WTC11 (cell line): ENCODE results near the gene PNISR. TPM values are rescaled to one million over a fixed set of nuclear protein-coding genes. Genes with fewer than 3 reads are reported as not detected.
"Not testable (repeated sequence)": the region's sequence is repeated elsewhere in the genome, so short reads cannot be mapped to it uniquely, and the experiment has no call there.

Experiments
- ATAC-seq: fragments of 200-7000 bp; cut with Tn5 transposase; 2 replicates; pipeline ENCODE4 v1.10.0; 2021; ENCODE audit warnings: mild to moderate bottlenecking, moderate library complexity
- CTCF ChIA-PET: fragments of 300-600 bp; sonication (Branson Sonifier 250); formaldehyde crosslinking; loops from one replicate; lab custom pipeline; 2021; ENCODE audit warnings: antibody characterized with exemption; lab: Charles Lee
- POLR2A ChIA-PET: fragments of 350-600 bp; sonication (Branson Sonifier 250); formaldehyde crosslinking; loops from one replicate; lab custom pipeline; 2021; ENCODE audit warnings: antibody characterized with exemption; lab: Charles Lee
- DNase-seq: peaks from one replicate; pipeline ENCODE4 v3.0.0; 2021; ENCODE audit warnings: low spot score
- H3K27ac Mint-ChIP-seq: 2 replicates; pipeline ENCODE4 v1.8.0; 2021; ENCODE audit warnings: mixed read lengths
- H3K27me3 Mint-ChIP-seq: 2 replicates; pipeline ENCODE4 v1.8.0; 2021; ENCODE audit warnings: low read depth, mild to moderate bottlenecking, moderate library complexity, mixed read lengths
- H3K36me3 Mint-ChIP-seq: 2 replicates; pipeline ENCODE4 v1.8.0; 2021; ENCODE audit warnings: mixed read lengths
- H3K4me1 Mint-ChIP-seq: 2 replicates; pipeline ENCODE4 v1.8.0; 2022; ENCODE audit warnings: mixed read lengths
- H3K4me3 Mint-ChIP-seq: 2 replicates; pipeline ENCODE4 v1.8.0; 2021; ENCODE audit warnings: mild to moderate bottlenecking, moderate library complexity, mixed read lengths
- H3K9me3 Mint-ChIP-seq: 2 replicates; pipeline ENCODE4 v1.8.0; 2021; ENCODE audit warnings: mixed read lengths
- CREM ChIP-seq: sonication (generic); formaldehyde crosslinking; IDR thresholded peaks from 2 replicates; pipeline ENCODE4 v1.8.1; 2022; ENCODE audit warnings: mild to moderate bottlenecking, missing genetic modification reagents, moderate library complexity
- CTCF ChIP-seq: fragments of 200-600 bp; IDR thresholded peaks from 2 replicates; pipeline ENCODE4 v1.8.0; 2022; ENCODE audit warnings: antibody characterized with exemption
- HMGXB4 ChIP-seq: sonication (generic); formaldehyde crosslinking; IDR thresholded peaks from 2 replicates; pipeline ENCODE4 v1.8.1; 2023; ENCODE audit warnings: mild to moderate bottlenecking, moderate library complexity, missing genetic modification reagents
- IRF2 ChIP-seq: sonication (generic); formaldehyde crosslinking; IDR thresholded peaks from 2 replicates; pipeline ENCODE4 v1.8.0; 2022; ENCODE audit warnings: low read depth, missing genetic modification reagents, borderline replicate concordance
- NFATC4 ChIP-seq: fragments of 250-450 bp; sonication (Bioruptor Pico); IDR thresholded peaks from 2 replicates; pipeline ENCODE4 v1.9.0; 2021; ENCODE audit warnings: mild to moderate bottlenecking
- RORB ChIP-seq: fragments of 250-450 bp; sonication (Bioruptor Pico); IDR thresholded peaks from 2 replicates; pipeline ENCODE4 v1.9.0; 2021; ENCODE audit warnings: mild to moderate bottlenecking
- SP1 ChIP-seq: sonication (generic); formaldehyde crosslinking; conservative IDR thresholded peaks from 2 replicates; pipeline ENCODE4 v1.8.1; 2022; ENCODE audit warnings: missing genetic modification reagents
- total RNA-seq: library from RNA; stranded (reverse); gene quantifications from 3 replicates; pipeline ENCODE4 v1.2.3, GENCODE V29; 2021

PNISR gene
- total RNA-seq, 1 experiment from 2014 or later = 156 TPM

DNA sequence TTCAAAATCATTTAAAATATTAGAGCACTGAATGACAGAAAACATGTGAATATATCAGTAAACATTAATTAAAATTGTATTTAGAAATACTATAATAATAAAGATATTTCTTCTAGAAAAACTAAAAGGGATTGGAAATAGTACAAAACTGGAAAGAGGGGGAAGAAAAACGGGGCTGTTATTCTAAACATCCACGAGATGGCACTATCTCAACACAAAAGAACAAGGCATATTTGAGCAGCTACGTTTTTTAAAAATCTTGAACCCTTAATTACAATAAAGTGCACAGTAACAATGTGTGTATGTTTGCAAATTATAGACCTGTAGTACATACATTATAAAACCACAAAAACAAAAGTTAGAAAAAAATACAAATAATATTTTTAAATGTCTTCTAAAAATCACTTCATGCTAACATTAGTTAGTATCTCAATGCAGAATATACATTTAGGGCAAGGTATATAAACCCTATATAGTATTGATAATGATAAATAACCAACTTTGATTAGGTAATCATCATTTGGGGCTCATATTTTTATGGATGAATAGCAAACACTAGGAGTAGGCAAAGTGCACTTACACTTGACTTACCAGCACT lies 42.5 kb upstream of the PNISR start:
- H3K4me1 Mint-ChIP-seq = no peaks in the 10 kb centered on the region
- TF ChIP-seq CREM (CRISPR knock-in tag) (no peak), CTCF (peak; percentile 44; the same call in 1 of the 2 replicates)
- no peaks in the 10 kb centered on the region for H3K9me3 Mint-ChIP-seq
- POLR2A ChIA-PET = interaction anchor here (1.5 kb wide), 1 partner anchor 101 kb away, joined by 3 read pairs; the partner anchor contains the start of gene CCNC
- H3K36me3 Mint-ChIP-seq = peaks cover 15% of the 10 kb centered on the region
- no peaks in the 10 kb centered on the region for H3K27me3 Mint-ChIP-seq
- CTCF ChIA-PET = interaction anchor here (0.6 to 1.4 kb wide), 11 partner anchors 10 to 141 kb away, joined by 3 to 4 read pairs (median 3); no protein-coding TSS in a partner anchor
- H3K27ac Mint-ChIP-seq = no peak overlapping the region
- DNase-seq (no peak), ATAC-seq (no peak)
- H3K4me3 Mint-ChIP-seq = no peak overlapping the region

DNA sequence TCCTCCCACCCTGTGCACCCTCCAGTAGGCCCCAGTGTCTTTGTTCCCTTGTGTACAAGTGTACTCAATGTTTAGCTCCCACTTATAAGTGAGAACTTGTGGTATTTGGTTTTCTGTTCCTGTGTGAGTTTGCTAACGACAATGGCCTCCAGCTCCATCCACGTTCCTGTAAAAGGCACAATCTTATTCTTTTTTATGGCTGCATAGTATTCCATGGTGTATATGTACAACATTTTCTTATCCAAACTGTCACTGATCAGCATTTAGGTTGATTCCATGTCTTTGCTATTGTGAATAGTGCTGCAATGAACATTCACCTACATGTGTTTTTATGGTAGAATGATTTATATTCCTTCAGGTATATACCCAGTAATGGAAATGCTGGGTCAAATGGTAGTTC lies 34.0 kb upstream of the PNISR start:
- POLR2A ChIA-PET, H3K4me3 Mint-ChIP-seq, H3K27me3 Mint-ChIP-seq, H3K27ac Mint-ChIP-seq, DNase-seq, CTCF ChIA-PET, ATAC-seq: not testable (repeated sequence)
- peaks cover 60% of the 10 kb centered on the region for H3K36me3 Mint-ChIP-seq
- peaks cover 41% of the 10 kb centered on the region for H3K9me3 Mint-ChIP-seq
- H3K4me1 Mint-ChIP-seq = peaks cover 22% of the 10 kb centered on the region

DNA sequence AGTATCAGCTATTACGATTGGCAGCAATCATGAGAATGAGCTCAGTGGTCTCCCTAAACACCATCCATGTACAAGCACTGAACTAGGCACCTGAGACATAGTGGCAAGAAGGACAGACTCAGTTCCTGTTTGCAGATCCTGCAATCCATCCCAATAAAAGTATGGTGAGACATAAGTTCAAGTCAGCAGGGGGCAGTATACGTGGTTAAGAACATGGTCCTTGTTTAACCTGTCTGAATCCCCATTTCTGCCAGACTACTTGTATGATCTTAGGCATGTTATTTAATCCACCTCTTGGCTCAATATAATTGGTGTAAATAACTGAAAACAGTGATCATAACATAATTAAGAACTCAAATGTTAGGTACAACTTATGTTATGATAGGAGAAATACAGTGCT lies 33.2 kb upstream of the PNISR start:
- TF ChIP-seq CTCF (peak; percentile 35; the same call in 1 of the 2 replicates), HMGXB4 (CRISPR knock-in tag) (no peak), IRF2 (no peak)
- TF ChIP-seq, all 79 proteins: peak for 1
- CTCF ChIA-PET = interaction anchor here (0.6 to 1.3 kb wide), 2 partner anchors 10 to 371 kb away, joined by 4 read pairs; no protein-coding TSS in a partner anchor
- peak overlapping the region; percentile 15 for H3K27ac Mint-ChIP-seq
- POLR2A ChIA-PET = interaction anchor here (0.5 kb wide), 1 partner anchor 41 kb away, joined by 6 read pairs; no protein-coding TSS in a partner anchor
- H3K36me3 Mint-ChIP-seq = peaks cover 65% of the 10 kb centered on the region
- no peak overlapping the region for H3K4me3 Mint-ChIP-seq
- H3K9me3 Mint-ChIP-seq = peaks cover 46% of the 10 kb centered on the region
- ATAC-seq = peak; percentile 71
- no peaks in the 10 kb centered on the region for H3K27me3 Mint-ChIP-seq
- DNase-seq = no peak
- H3K4me1 Mint-ChIP-seq = peaks cover 22% of the 10 kb centered on the region

- no peak for DNase-seq
- TF ChIP-seq RORB (CRISPR knock-in tag) = no peak
- TF ChIP-seq, all 79 proteins: peak for 0
- Mint-ChIP-seq H3K4me3 (no peak overlapping the region), H3K27me3 (peaks cover 6% of the 10 kb centered on the region), H3K4me1 (0 out of 2 replicates have a peak, but pooled peaks cover 6% of the 10 kb centered on the region), H3K9me3 (peaks cover 42% of the 10 kb centered on the region), H3K36me3 (peaks cover 72% of the 10 kb centered on the region), H3K27ac (no peak overlapping the region)
- POLR2A ChIA-PET = no interaction called here
- ATAC-seq = no peak
- CTCF ChIA-PET = no interaction called here
These were observed 21.0 kb upstream of the PNISR start for GRCh38 chr6:99446076-99446475.

DNA sequence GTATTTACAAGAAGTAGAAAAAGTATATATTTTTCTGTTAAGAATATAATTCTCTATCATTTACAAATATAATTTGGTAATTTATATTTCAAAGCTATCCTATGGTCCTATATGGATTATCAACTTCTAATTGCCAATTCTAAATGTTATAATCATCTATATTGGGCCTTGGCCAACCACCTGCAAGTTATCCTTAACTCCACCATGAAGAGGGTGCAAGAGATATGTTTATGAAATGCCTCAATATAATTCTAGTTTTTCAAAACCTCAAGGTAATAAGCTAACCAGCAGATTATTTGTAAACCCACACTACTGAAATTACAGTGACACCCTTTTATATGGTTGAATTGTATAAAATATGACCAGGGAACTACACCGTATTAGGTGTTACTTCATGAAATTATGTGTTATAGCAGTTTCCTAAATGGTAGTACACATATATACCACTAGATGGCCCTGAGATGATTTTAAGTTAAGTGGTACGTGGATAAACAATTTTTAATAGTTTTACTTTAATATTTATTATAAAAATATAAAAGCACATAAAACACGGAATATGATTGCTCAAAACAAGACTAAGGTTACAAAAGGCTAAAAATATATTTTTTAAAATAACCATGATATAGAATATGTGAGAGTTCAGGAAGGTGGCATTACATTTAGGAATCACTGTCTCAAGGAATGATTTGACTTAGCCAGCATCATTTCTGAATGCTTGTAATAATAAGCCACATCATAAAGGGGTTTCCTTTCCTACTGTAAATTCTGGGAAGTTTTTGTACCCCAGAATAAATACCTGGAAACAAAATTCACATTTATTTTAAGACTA lies 9.8 kb upstream of the PNISR start:
- POLR2A ChIA-PET = no interaction called here
- Mint-ChIP-seq H3K9me3 (no peaks in the 10 kb centered on the region), H3K36me3 (peaks cover 2% of the 10 kb centered on the region), H3K27me3 (no peaks in the 10 kb centered on the region), H3K27ac (no peak overlapping the region), H3K4me1 (peaks cover 3% of the 10 kb centered on the region; the same call in 1 of the 2 replicates), H3K4me3 (no peak overlapping the region)
- ATAC-seq = peak; percentile 53
- TF ChIP-seq NFATC4 (CRISPR knock-in tag) (no peak), SP1 (CRISPR knock-in tag) (no peak)
- CTCF ChIA-PET = no interaction called here
- no peak for DNase-seq
